H54 (cell line): ENCODE results near the gene FREM1.

Experiments used
- DNase-seq: peaks from one replicate; pipeline ENCODE4 v3.0.0; 2011; ENCODE audit warnings: low spot score, mixed read lengths; ENCODE audit not compliant: insufficient read length
- FAIRE-seq: peaks from 3 replicates; lab custom pipeline; 2011; peaks lifted over from hg19 to GRCh38; lab: Jason Lieb, UNC
- POLR2A ChIP-seq: IDR thresholded peaks from 2 replicates; pipeline ENCODE4 v1.6.1; 2011; ENCODE audit warnings: low read depth, mild to moderate bottlenecking, low read length

The FREM1 gene

DNA sequence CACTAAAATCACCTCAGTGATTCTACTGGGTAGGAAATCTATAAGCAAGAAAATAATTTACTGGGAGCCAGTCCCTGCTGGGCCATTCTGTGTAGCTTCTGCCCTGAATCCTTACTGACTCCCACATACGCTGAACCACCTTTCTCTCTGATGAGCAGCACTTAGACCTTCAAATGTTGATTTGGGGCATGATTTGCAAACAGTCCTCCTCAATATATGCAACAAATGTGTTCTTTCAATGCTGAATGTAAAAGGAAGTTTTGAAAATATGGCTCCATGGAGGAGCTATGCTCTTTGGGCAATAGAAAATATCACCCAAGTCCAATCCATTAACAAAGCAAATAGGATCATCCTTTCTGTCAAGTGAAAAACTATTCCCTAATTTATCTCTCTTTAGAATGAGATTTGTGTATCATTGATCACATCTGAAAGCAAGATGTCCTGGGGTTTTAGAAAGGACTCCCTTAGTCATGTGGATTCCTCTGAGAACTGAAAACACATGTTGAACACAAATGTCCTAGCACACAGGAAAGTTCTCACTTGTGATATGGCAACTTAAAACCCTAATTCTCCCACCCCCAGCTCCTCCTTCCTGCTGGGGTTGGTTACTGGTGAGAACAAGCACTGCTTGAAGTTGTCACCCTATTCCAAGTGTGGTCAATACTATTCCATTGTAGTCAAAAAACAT lies 178.8 kb downstream of the FREM1 start:
- DNase-seq (no peak), FAIRE-seq (no peak)
- no peak for TF ChIP-seq POLR2A

DNA sequence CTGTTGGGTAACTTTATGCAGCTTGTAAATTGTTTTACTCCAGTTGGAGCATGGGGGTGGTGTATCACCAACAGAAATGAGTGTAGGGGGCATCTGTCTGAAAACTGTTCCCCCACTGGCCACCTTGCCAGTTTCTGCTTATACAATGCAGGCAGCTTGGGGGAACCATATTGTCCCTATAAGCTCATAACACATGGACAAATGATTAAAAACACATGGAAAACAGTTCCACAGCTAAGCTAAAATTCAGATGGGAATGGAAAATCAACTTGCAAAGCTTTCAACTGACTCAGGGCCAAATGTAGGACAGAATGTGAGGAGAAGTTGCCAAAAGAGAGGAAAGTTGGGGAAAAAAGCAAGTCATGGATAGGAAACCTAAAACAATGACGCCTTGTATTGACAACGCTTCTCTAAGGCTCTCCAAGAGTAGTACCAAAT lies 179.7 kb downstream of the FREM1 start:
- no peak for TF ChIP-seq POLR2A
- DNase-seq (no peak), FAIRE-seq (no peak)

DNA sequence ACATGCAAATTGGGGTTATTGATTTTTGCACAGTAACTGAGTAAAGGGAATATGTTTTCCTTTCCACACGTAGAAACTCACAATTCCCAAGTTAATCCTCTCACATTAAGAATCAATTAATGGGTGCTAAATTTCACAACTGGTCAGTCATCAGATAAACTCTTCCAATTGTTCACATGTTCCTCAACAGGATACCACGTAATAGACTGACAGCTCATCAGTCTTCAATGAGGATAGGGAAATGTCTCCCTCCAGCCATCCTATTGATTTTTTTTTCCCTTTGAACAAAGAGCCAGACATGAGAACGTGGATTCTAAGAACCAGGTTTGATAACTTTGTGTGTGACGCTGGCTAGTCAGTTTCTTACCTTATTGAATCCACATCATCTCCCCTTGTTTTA lies 186.9 kb downstream of the FREM1 start:
- TF ChIP-seq POLR2A = no peak
- DNase-seq (no peak), FAIRE-seq (no peak)

DNA sequence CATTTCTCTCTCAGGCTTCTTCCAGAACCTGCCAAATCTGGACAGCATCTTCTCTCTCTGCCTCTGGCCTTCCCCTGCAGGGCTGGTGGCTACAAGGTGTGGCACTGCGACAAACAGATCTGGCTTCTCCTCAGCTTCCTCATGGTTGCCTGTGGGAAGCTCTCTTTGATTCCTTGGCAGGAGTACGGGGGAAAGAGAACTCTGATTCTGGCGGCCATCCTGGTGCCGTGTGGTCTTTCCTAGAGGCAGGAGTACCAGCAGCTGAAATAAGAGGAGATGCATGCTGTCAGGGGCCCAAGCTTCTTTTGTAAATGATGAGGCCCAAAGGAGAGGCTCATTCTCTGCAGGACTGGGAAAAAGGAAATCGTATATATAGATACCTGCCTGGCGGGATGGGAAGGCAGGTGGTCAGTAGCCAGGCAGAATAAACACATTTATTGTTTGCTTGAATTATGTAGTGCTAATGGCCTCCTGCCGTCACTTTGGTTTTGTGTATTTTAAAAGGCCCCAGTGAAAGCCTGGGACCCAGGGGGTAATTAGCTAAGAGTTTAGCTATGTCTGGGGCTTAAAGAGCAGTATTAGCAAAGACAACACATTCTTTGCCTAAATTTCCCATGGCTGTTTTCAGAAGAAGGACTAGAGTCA lies 187.7 kb downstream of the FREM1 start, which contains the start of gene CER1:
Gene CER1 (minus strand): TSS at position 343 of the 645 bp plus-strand sequence. CDS start 61 bp downstream, at position 282.
- FAIRE-seq = no peak
- no peak for DNase-seq
- TF ChIP-seq POLR2A = no peak

DNA sequence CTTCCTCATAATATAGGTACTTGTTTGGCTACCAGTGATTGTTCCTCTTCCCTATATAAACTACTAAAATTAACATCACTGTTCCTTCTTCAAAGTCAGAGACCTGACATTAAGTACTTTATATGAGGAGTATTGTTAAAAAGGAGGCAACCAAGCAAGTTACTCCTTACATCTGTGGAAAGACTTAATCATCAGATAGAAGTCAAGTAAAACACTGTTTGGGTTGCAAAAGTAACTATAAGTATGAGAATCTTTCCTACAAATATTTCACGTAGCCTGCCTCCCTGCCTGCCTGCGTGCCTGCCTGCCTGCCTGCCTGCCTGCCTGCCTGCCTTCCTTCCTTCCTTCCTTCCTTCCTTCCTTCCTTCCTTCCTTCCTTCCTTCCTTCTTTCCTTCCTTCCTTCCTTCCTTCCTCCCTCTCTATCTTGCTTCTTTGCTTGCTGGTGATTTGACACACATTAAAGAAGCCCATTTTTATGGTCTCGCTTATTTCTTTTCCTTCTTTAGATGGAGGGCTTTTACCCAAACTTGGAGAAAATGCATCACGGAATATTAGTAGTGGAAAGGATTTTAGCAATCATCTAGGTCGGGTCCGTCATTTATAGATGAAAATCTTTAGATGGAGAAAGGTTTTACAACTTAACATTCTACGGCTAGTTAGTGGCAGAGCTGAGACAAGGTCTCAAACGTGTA lies 190.9 kb downstream of the FREM1 start:
- DNase-seq (no peak), FAIRE-seq (no peak)
- TF ChIP-seq POLR2A = no peak

DNA sequence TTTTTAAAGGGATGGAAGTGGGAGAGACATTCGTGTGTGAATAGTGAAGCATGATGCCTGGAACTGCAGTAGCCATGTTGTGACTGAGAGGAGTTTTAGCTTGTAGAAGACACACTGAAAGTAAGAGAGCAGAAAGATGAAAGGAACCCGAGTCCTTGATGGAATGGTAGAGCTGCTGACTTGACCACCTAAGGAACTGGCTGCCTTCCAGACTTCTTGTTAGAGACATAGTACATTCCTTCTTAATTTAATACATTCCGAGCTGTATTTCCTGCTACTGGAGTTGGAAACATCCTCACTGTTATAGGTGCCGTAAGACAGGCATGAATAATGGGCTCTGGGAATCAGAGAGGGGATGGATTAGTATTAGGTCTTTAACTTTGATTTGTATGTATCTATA lies 195.1 kb downstream of the FREM1 start:
- FAIRE-seq = no peak
- no peak for TF ChIP-seq POLR2A
- no peak for DNase-seq

DNA sequence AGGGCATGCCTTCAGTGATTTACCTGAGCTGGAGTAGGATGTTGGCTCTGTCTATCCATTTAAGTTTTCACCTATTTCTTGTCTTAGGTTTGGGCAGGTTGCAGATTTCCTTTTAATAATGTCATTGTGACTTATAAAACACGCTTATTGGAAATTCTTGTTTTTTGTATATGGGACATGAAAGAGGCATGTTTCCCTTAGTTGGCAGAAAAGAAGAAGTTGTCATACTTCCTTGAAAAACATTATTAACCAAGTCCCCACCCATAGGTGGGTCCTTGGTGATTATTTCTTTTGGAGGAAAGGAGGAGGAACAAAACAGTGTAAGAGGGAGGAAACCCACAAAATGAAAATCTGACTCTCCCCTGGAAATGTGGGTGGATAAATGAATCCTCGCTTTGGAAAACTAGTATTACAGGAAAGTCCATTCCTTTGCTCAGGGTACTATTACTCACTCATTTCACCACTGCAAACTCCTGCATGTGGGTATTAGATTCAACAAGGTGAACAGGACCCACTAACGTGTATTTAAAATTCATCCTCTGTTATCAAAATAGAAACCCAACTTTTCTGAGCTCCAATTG lies 197.0 kb downstream of the FREM1 start:
- no peak for TF ChIP-seq POLR2A
- no peak for FAIRE-seq
- DNase-seq = no peak

GRCh38 chr9:14710804-14711203 lies 199.4 kb downstream of the FREM1 start:
- no peak for DNase-seq
- no peak for FAIRE-seq
- TF ChIP-seq POLR2A = no peak

DNA sequence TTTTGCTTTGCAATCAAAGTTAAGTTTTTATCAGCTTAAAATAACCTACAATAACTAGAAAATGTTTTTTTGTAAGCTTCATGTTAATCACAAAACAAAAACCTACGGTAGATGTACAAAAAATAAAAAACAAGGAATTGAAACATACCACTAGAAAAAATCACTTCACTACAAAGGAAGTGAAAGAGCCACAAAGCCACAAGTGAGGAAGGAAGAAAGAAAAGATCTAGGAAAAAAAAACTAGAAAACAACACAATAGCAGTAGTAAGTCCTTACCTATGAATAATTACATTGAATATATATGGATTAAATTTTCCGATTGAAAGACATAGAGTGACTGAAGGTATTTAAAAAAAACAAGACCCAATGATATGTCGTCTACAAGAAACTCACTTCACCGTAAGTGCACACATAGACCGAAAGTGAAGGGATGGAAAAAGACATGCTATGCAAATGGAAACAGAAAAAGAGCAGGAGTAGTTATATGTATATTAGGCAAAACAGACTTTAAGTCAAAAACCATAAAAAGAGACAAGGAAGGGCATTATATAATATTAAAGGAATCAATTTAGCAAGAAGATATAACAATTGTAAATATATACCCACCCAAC lies 203.6 kb downstream of the FREM1 start:
- DNase-seq (no peak), FAIRE-seq (no peak)
- no peak for TF ChIP-seq POLR2A

DNA sequence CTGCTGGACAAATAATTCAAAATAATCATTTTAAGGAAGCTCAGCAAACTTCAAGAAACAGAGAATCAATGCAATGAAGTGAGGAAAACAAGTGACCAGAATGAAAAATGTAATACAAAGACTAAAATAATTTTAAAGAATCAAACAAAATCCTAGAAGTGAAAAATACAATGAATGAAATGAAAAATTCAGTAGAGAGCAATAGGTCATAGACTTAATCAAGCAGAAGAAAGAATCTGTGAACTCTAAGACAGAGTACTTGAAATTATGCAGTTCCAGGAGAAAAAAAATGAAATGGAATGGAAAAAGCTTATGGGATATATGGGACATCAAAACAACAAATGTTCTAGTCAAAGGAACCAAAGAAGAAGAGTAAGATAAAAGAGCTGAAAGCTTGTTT lies 205.1 kb downstream of the FREM1 start:
- no peak for DNase-seq
- FAIRE-seq = no peak
- no peak for TF ChIP-seq POLR2A

- TF ChIP-seq POLR2A = no peak
- FAIRE-seq = no peak
- DNase-seq = no peak
These were observed 205.9 kb downstream of the FREM1 start for GRCh38 chr9:14704281-14704680.

DNA sequence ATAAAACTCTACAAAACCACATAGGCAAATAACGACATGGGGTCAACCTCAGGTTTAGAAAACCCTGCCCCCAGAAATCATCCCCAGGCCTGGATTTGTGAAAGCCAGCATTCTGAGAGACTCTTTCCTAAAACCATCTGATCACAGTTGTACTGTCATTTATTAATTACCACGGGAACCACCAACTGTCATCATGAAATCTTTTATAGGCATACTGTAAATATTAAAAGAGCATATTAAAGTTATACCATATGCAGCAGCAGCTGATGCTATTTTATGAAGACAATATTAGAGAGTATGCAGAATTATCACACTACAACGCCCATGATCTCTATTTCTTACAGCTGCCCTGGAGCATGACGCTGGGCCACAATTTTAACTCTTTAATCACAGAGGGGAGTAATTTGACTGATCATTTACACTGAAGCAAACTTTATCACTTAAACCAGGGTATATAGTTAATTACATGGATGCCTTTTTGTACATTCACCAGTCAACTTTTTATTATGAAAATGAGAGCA lies 208.0 kb downstream of the FREM1 start:
- TF ChIP-seq POLR2A = no peak
- DNase-seq (no peak), FAIRE-seq (no peak)

DNA sequence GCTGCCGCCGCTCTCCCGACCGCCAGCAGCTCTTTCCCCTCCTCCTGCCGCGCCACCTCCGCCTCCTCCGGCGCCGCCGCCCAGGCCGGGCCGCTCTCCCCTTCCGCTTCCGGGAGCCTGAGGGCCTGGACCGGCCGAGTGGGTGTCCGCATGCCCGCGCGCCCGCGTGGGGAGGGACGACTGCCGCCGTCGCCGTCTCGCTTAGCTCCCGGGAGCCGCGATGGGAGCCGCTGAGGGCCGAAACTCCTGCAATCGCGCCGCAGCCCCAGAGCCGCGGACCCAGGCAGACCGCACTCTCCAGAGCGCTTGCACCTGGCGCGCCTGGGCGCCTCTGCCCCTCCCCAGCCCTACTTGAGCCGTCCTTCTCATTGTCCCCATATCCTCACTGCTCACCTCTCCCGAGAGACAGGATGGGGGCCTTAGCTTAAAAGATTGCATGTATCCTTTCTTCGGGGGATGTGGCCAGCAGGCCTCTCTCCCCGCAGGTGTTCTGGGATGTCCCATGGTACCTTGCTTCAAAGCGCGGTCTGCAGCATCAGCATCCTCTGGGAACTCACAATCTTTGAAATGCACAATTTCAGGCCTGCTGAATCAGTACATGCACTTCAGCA lies 216.9 kb downstream of the FREM1 start, which contains the start of gene ZDHHC21:
Gene ZDHHC21 (minus strand): TSS at position 182 of the 611 bp plus-strand sequence. CDS start 19,092 bp downstream, outside the sequence.
- peak; percentile 58 for TF ChIP-seq POLR2A
- DNase-seq (peak; percentile 60), FAIRE-seq (no peak)
